NCI-H1092 treated with DMSO at 0.1 percent for 48 hours (cell line): ENCODE measurements around the gene AHDC1.
"Not testable (repeated sequence)": the region's sequence is repeated elsewhere in the genome, so short reads cannot be mapped to it uniquely, and the experiment has no call there.

Experiments used
- DNase-seq: peaks from one replicate; lab custom pipeline; 2025; lab: John Stamatoyannopoulos, UW

AHDC1 gene

DNA sequence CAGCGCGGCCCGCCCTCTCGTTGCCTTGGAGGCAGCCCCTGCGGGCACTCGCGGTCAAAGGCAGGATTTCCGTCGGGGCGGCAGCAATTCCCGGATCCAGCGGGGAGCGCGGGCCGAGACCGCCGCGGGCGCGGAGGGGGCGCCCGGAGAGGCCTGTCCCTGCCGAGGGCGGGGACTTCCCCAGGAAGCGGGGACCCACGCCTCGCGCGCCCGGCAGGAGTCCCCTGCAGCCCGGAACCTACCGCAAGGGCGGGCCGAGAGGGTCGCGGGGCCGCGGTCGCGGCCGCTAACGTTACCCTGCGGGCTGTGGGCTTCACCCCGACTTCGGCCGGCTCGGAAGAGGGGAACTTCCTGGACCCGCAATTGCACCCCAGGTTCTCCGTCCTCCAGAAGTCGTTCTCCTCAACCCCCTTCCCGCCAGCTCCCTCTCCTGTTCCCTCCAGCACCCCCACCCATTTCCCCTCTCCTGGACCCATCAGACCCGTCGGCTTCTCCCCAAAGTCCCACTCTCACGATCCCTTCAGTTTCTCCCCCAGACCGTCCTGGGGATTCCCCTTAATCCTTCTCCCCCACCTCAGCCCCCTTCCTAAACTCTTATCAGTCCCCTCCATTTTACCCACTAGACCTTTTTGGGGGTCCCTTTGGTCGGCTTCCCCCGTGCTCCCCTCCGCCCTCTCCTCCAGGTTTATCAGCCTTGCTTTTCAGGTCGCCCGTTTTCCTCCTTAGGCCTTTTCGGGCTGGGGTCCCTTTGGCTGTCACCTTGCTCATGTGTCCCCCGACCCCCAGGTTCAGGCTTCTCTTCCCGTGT is 30.4 kb upstream of the AHDC1 start:
- DNase-seq, result peak; percentile 23

DNA sequence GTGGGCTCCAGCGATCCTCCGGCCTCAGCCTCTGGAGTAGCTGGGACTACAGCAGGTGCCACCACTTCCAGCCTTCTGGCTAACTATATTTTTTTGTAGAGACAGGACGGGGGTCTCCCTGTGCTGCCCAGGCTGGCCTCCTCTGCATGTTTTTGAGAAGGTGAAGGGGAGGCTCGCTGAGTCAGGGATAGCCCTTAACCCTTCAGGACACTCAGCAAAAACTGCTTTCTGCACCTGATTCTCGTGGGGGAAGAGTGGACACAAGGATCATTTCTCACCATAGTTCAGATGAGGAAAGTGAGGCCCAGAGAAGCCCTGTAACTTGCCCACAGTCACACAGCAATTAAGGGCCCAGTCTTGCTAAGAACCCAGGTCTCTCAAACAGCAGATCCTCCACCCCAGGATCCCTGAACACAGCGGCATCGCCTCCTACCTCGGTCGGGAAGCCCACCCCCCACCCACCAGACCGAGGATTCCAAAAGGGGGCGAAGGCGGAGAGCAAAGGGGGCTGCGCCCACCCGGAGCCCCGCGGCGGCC is 29.8 kb upstream of the AHDC1 start:
- no peak for DNase-seq

DNA sequence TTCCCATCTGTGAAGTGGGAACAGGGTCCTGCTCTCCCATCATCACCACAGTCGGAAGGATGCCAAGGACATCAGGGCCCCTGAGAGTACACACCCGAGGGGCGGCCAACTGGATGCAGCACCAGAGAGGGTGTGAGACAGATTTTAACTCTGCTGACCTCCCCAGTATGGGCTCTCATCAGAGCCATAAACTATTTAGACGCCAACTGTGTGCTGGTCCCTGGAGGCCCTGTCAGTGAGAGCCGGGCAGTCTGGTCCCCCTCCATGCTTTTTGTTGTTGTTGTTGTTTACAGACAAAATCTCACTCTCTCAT is 29.3 kb upstream of the AHDC1 start:
- DNase-seq, result no peak

DNA sequence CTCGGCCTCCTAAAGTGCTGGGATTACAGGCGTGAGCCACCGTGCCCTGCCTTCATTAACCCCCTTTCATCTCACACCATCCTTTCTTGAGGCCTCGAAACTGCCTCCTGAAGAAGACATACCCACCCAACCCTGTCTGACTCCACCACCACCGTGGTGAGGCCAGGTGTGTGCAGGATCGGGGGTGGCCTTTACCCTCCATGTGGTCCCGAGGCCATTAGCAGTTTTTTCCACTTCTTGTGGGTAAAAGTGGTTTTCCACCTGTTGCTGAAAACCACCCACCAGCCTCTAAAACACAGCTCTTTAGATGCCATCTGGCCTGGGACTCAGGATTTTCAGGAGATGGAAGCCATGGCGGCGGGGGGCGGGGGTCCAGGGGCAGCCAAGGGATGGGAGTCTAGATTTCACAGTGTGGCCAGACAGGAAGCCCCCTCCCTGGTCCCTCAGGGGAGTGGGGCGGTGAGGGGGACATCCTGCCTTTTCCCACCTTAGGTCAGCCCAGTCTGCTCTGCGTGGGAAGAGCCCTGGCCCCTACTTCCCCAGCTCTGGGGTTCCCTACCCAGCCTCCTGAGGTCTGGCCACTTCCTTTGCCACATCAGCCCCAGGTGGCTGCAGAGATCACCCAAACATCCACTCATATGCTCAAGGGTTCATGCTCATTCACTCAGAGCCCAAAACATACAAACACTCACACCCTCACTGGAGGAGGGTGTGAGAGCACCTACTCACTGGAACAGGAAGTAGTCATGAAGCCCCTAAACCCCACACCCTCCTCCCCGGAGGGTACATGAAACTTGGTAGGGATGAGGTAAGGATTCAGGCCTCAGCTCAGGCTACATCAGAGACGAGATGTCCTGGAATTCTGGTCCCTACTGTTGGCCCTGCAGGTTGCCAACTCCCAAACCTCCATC is 28.7 kb upstream of the AHDC1 start:
- no peak for DNase-seq

DNA sequence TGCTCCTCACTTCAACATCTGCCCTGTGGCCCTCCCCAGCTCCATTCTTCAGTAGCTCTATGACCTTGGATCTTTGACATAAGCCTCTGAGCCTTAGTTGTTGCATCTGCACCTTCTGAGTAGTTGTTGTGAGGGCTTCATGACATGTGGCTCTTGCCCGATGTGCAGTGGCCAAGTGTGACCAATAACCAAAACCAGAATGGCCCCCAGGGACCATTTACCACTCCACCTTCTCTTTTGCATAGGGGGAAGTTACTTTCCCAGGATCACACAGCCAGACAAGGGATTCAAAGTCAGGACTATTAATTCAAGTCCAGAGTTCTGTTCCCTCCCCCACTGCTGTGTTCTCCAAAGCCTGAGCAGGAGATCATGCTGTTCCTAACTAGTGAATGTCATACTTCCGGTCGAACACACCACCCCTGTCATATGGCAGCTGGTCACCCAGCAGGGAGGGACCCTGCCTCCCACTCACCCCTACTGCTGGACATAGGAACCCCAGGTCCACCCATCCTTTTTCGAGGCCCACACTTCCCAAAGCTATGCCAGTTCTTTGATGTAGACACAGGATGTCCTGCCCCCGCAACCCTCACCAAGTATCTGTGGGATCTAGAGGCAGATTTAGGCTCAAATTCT is 27.0 kb upstream of the AHDC1 start:
- DNase-seq, result no peak

DNA sequence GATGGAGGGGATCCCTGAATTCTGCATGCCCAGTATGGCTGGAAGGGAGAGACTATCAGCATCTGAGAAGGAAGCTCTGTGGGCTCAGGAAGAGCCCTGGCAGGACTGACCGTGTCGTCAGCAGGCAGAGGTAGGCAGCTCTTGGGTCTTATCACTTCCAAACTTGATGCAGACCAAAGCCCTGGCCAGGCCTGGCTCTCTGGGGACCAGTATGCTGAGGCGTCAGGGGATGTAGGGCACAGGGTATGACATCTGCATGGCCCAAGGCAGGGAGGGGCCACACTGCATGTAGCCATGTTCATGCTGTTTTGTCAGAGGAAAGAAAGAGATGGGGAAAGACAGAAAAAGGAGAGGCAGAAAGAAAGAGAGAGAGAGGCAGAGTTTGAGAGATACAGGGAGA is 24.8 kb upstream of the AHDC1 start:
- no peak for DNase-seq

DNA sequence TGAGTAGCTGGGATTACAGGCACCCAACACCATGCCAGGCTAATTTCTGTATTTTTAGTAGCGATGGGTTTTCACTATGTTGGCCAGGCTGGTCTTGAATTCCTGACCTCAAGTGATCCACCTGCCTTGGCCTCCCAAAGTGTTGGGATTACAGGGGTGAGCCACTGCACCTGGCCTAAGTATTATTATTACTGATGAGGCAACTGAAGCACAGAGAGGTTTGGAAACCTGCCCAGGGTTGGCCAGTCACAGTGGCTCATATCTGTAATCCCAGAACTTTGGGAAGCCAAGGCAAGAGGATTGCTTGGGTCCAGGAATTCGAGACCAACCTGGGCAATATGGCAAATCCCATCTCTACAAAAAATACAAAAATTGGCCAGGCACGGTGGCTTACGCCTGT is 23.8 kb upstream of the AHDC1 start:
- not testable (repeated sequence) for DNase-seq

DNA sequence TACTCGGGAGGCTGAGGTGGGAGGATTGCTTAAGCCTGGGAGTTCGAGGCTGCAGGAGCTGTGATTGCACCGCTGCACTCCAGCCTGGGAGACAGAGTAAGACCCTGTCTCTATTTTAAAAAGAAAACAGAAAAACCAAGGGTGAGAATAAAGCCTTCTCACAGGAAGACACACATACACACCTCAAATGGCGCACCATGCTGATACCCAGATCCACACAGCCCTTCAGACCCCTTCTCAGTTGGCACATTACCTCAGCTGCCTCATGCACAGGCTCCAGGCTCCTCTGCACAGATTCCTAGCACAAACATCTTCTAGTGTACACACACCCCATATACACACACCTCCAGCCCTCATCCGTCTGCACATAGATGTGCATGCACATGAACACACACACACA is 23.1 kb upstream of the AHDC1 start:
- no peak for DNase-seq

DNA sequence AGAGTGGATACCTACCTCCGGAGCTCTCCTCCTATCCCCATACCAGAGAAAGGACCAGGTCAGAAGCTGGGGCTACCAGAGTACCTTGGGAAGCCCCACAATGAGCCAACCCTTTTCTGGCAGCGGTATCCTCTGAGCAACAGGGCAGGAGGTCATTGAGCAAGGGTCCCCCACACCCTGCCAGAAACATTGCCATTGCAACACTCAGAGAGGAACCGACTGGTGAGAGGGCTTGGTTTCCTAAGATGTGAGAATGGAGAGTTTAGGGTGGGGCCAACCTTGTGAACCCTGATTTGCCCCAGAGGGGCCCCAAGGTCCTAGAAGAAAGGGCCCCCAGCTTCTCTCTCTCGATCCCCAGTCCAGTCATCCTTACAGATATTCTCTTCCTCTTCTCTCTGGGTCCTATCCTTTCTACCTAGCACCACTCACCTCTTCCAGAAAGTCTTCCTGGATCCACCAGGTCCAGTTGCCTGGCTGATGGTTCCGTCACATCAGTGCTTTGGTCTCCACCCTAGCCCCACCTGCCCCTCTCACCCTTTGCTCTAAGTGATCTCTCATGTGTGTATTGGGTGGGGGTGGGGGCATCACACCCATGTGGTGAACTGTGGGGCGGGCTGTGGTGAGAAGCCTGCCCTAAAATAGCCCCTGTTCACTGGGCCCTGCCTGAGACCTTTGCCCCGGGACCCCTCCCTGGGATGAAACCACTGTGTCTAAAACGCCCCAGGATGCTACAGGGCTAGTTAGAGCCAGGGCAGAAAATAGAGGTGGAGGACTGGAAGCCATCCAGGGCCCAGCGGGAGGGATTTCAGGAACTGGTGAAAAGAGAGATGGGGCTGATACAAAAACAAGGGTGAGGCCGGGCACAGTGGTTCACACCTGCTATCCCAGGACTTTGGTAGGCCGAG is 22.3 kb upstream of the AHDC1 start:
- no peak for DNase-seq

DNA sequence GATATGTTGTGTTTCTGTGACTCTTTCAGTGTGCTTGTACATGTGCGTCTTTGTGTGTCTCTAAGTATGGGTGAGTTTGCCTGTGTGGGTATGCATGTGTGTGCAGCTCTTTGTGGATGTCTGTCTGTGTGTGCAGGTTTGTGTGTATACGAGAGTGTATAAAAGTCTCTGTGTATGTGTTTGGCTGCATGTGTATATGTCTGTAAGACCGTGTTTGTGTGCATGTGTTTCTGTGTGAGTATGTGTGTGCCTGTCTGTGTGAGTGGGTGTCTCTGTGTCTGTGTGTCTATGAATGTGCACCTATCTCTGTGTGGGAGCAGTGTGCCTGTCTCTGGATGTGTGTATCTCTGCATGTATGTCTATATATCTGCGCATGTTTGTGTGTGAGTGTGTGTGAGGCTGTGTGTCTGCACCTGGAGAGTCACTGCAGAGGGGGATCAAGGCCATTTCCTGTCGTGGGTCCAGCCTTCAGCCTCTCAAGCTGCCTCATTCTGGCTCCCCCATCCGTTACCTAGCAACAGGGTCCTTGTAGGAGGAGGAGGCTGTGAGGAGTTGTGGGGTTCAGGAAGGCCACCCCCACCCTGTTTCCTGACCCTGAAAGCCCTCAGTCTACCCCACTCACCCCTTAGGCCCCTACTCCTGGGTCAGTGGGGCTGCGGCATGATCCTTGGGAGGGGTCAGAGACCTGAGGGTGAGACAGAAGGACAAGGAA is 20.7 kb upstream of the AHDC1 start:
- DNase-seq, result peak; percentile 63

DNA sequence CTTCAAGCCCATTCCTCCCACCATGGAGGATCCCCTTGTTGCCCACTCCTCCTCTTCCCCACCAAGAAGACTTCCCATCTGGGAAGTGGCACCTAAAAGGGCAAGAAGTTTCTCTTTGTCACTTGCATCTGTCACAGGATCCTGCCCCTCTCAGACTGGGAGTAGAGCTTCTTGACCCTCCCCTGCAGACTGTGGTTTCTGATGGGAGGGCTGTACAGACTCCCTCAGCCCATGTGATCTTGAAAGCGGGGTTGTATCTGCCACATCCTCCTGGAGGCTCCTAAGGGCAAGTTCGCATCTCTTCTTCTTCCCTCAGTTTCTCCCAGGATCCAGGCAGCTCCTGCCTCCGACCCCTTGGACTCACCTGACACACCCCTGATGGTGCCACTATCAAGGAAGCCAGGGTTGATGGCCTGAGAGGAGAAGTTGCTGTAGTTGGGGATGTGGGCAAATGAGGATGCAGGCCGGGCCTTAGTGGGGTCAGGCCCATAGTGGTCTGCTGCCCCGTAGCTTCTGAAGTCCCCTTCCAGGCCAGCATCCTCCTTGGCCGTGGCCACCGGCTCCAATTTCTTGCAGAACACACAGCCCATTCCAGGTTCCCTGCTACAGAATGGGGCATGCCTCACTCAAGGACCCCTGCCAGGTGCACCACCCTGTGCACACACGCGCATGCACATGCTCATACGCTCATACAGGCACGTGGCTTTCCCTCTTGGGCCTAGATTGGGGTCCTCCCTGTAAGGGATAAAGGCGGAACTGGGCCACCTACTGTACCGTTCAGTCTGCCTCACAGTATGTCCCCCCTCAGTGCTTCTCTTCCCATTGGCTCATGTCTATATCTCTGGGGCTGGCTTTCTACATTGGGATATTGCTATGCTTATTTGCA is 19.6 kb upstream of the AHDC1 start:
- no peak for DNase-seq

DNA sequence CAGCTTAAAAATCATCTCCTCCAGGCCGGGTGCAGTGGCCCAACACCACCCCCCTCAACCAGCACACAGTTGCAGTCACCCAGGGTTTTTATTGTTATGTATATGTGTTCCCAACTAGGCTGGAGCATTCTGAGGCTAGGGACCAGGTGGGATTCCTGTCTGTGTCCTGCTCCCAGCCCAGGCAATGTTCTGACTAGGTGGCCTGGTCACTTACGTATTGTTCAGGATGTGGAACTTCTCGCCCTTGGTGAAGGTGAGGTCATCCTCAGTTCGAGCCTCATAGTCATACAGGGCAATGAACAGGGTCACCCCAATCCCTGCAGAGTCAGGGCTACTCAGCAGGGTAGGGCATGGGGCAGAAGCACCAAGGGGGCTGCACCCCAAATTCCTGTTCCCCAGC is 18.9 kb upstream of the AHDC1 start:
- DNase-seq, result no peak

DNA sequence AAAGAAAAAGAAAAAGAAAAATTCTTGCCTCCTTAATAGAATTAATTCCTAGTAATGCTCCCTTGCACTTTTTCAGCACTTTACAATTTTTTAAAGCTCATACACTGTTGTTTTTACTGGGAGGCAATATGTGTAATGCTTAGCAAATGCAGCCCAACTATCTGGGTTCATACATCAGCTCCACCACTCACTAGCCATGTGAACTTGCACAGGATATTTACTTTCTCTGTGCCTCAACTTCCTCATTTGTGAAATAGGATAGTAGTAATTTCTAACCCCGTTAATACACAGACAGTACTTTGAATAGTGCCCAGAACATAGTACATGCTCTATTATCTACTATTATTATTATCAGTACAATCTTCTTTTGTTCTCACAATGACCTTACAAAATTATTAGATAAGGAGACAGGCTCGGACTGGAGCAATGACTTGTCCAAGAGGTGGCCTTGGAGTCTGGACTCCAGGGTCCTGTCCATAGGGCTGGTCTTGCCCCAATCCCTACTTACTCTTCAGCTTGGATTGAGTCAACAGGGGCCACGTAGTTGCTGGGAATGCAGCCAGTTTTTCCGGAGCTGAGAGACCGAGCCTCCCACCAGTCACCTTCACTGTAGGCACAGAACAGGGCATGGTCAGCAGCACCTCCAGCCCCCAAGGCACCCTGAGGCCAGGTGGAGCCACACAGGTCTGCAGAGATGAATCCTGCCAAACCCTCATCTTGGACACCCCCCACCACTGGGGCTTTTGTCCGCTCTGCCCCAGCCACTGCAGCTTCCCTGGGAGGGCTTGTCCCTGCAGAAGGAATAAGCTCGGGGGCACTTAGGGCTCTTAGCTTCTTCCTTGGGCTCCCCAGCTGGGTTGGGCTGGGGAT is 17.3 kb upstream of the AHDC1 start:
- peak; percentile 18 for DNase-seq

DNA sequence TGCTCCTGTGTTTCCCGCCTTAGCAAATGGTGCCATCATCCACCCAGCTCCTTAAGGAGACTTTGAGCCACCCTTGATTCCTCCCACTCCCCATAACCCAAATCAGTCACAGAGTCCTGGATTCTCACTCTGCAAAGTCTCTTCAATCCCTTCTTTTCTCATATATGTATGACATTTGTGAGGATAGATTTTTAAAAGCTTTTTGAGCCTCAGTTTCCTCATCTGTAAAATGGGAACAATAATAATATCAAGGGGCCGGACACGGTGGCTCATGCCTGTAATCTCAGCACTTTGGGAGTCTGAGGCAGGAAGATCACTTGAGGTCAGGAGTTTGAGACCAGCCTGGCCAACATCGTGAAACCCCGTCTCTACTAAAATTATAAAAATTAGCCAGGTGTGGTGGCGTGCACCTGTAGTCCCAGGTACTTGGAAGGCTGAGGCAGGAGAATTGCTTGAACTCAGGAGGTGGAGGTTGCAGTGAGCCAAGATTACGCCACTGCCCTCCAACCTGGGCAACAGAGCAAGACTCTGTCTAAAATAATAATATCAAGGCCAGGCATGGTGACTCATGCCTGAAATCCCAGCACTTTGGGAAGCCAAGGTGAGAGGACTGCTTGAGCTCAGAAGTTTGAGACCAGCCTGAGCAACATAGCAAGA is 16.0 kb upstream of the AHDC1 start:
- not testable (repeated sequence) for DNase-seq

DNA sequence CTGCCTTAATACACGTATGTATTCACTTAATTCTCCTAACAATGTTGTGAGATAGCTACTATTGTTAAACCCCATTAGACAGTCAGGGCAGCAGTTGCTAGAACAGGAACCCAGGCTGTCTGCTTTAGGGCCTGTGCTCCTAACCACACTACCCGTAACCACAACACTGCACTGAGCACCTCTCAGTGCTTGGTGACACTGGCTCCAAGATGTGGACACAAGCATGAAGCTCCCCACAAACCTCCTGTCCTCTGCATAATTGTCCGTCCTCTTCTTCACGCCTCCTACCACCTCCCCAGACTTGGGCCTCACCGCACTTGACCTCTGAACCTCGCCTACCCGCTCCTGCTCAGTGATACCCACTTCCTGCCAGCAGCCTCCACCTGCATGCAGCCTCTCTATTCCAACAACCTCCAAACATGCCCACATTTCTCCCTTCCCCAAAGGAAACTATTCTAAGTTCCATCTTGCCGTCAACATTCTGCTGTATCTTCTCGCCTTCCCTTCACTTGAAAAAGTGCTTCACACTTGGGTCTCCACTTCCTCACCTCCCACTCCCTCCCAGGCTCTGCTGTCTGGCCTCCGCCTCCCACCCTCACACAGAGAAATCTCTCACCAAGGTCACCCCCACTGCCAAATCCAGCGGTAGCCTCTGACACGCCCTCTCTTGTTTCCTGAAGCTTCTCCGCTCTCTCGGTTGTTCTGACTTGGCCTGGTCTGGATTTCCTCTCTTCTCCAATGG is 14.6 kb upstream of the AHDC1 start:
- no peak for DNase-seq

DNA sequence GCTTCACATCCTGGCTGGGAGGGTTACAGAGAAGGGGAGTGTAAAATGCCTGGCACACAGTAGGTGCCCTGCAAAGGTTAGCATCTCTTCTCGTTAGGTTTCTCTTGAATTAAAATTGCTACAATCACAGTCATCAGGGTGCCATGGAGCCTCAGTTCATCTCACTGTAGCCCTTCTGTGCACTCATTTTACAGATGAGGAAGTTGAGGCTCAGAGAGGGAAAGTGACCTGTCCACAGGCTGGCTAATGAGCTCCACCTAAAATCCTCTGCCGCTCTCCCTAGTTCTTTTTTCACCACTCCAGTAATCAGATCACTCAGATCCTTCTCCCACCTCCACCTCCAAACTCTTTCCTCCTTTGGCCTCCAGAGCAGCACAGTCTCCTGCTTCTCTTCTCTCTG is 13.5 kb upstream of the AHDC1 start:
- DNase-seq, result no peak

DNA sequence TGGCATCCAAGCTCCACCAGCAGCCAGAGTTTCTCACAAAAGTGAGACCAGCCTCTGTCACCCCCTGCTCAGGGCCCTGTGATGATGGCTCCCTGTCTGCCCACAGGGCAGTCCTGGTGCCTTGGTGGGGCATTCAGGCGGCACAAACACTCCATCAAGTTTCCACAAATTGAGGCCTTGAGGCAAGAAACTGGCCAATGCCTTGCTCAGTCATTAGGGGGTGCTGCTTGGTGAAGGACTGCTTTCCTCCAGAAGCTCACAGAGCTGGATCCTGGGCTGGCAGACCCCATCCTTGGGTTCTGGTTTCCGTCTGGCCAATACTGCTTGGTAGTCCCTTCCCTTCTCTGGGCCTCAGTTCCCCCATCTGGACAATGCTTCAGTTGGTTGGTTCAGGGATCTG is 12.5 kb upstream of the AHDC1 start:
- DNase-seq, result no peak
